SHP77 treated with DMSO at 0.1 percent for 48 hours (cell line): ENCODE measurements around the gene FAM120B.
A peak's percentile ranks its signal among the peaks of the same experiment; 100 is the strongest.

Experiments used
- DNase-seq: peaks from one replicate; lab custom pipeline; 2025; lab: John Stamatoyannopoulos, UW

Gene FAM120B

DNA sequence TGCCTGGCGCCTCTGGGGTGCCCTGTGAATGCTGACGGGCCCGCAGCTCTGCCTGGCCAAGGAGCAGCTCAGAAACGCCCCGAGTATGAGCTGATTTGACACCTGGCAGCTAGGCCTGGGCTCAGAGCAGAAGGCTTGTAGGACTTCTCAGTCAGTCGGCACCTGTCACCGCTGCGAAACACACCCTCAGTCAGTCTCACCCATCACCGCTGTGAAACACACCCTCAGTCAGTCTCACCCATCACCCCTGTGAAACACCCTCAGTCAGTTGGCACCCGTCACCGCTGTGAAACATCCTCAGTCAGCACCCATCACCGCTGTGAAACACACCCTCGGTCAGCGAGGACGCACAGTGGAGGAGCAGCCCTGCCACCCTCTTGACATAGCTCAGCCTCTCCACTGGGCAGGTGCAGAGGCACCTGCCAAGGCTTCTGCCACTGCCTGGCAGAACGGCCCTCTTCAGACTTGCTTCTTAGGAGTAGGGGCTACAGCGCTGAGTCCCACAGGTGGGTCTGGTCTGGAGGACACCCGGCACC is 137.6 kb downstream of the FAM120B start:
- peak; percentile 43 for DNase-seq

DNA sequence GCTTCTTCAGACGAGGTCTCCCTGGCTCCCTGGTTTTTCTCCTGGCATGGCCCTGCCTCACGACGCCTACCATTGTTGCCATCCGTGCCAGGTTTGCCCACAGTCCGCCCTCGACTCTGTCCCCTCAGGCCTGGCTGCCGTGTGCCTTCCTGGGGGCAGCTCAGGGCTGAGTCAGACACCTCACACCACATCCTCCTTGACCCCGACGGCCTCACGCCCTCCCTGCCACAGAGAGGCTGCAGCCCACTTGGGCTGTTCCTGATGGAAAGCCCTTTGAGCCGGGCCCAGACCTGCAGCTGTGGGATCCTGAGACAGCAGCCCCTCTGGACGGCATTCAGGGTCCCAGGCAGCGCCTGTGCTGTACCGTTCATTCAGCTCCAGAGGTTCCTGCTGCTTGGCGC is 138.3 kb downstream of the FAM120B start:
- DNase-seq: no peak

DNA sequence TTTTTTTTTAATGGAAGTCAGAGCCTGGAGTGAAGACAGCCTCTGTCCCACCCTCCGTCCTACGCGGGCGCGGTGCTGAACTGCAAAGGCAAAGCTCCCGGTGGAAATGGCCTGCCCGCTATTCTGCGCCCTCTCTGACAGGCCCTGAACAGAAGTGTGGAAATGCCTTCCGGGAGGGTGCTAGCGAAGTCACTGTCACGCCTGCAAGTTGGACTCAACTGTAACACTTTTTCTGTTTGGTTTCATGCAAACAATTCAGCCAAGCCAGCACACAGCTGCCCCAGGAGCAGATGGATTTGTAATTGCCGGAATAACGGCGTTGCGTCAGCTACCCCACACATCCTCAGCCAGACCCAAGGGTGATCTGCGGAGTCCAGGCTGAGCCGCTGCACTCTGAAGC is 138.9 kb downstream of the FAM120B start:
- DNase-seq: peak; percentile 61

DNA sequence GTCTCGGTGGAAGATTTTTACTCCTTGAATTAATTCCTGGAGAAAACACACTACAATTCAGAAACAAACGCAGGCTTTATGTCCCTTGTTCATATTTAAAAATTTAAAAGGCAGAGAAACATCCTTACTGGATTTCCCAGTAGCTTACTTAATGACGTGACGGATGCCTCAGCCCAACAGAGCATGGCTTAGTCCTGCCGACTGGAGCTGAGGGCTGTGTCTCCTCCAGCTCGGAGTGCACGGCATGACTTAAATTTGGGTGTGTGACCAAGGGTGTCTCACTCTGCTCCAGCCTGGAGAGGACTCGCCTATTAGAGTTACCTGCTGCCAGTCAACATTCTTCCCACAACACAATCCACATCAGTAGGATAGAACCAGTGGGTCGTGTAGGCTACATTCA is 139.4 kb downstream of the FAM120B start:
- no peak for DNase-seq

DNA sequence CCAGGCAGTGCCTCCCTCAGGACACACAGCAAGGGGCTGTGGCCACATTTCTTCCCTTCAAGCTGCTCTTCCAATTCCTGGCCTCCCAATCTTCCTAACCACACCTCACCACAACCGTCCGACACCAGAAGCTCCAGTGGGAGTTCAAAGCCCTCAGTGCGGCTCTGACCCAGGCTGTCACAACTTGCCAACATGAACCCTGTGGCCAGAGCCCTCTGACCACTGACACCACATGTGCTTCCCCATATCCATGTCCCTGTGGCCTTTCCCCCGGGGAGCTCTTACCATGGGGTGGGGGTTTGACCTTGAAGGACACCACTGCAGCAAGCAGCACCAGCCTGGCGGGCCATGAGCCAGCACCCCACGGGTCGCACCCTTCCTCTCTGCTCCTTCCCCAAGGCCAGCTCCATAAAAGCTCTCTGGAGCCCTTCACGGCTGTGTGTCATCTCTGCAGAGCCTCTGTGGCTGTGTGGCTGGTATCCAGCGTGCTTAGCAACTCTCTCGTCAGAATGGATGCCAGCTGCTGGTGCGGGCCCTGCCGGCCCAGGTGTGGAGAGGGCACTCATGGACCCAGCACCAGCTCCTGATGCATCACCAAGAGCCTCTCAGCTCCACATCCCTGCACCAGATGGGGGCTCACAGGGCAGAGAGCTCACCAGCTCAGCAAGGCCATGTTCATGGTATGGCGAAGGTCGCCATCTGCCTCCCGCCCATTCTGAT is 140.4 kb downstream of the FAM120B start:
- no peak for DNase-seq

DNA sequence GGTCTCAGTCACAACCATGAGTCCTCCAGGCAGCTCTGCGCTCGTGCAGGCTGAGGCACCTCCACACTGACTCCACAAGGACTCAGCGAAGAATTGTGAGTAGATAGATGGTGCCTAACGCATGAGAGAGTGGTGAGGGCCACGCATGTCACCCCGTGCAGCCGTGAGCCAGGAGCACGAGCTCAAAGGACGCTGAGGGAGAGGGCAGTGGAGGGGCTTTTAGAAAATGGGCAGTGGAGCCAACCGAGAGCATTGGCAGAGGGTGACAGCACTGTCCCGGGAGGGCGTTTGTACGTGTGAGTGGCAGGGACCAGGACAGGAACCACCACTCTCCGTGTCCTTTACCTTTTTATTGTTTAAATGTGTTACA is 141.0 kb downstream of the FAM120B start:
- no peak for DNase-seq

DNA sequence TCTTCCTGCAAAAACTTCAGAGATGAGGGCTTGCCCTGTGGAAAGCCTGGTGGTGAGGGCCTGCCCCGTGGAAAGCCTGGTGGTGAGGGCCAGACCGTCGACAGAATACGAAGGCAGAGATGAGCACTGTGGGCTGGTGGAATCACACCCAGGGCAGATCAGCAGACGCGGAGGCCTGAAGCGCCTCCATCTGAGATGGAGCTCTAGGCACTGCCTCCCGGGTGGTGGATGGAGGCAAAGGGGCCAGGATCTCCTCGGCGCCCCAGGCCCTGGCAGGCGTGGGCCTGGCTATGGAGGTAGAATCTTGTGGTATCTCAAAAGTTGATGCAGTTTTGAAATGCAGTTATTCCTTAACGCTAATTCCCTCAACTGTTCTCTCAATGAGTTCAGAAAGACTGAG is 141.8 kb downstream of the FAM120B start:
- DNase-seq: no peak

DNA sequence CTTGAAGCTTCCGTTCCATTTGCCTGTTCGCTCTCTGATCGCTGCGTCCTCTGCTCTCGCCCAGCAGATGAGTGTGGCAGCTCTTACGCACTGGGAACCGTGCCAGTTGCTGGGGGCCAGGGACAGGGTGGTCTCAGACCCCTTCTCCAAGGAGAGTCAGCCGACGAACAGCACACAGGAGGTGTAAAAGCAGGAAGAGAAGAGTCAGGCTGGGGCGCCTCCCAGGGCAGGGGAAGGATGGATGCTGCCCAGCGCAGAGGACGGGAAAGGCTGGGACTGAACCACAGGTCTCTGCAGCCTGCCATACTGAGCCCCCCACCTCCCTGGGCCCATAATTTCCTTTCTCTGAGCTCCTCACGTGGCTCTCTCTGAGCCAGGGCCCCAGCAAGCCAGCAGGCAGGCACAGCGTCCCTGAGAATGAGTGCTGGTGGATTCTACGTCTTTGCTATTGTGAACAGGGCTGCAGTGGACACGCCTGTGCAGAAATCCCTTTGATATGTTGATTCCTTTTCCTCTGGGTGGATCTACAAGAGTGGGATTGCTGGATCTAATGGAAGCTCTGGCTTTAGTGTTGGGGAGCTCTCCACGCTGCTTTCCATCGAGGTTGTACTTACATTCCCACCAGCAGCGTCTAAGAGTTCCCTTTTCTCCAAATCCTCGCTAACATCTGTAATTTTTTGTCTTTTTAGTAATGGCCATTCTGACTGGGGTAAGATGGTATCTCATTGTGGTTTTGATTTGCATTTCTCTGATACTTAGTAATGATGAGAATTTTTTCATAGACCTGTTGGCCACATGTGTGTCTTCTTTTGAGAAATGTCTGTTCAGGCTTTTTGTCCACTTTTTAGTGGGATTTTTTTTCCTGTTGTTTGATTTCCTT is 142.4 kb downstream of the FAM120B start:
- DNase-seq: no peak

DNA sequence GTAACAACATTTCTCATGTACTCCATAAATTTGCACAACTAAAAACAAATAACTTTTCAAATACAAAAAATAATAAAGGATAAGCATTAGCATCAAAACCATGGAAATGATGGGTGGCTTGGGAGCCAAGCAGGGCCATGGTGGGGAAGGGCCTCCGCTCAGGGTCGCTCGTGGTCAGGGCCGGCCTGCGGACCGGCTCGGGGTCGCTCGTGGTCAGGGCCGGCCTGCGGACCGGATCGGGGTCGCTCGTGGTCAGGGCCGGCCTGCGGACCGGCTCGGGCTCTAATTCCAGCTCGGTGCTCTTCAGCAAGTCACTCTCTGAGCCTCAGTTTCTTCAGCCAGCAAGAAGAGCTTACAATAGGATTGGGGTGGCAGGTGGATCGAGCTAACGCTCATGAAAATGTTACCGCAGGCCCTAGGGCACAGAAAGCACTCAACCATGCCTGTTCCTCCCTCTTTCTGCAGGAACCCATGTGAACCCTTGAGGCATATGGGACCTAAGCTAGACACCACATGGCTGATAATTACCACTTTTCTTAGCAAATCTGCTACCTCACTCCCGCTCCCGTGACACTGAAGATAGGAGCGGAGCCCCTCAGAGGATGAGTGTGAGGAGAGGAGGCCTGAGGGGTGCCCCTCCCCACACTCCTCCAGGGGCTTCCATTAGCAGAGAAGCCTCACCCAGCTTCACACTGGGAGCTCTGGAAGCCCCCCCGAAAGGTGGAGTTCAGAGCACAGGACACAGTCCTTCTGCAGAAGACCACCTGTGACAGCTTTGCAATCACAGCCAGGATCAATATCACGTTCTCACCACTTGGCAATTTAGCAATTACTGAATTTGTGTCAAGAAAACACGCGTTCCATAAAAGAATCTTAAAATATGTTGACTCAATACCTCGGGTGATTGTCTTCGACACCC is 143.5 kb downstream of the FAM120B start:
- DNase-seq: no peak

DNA sequence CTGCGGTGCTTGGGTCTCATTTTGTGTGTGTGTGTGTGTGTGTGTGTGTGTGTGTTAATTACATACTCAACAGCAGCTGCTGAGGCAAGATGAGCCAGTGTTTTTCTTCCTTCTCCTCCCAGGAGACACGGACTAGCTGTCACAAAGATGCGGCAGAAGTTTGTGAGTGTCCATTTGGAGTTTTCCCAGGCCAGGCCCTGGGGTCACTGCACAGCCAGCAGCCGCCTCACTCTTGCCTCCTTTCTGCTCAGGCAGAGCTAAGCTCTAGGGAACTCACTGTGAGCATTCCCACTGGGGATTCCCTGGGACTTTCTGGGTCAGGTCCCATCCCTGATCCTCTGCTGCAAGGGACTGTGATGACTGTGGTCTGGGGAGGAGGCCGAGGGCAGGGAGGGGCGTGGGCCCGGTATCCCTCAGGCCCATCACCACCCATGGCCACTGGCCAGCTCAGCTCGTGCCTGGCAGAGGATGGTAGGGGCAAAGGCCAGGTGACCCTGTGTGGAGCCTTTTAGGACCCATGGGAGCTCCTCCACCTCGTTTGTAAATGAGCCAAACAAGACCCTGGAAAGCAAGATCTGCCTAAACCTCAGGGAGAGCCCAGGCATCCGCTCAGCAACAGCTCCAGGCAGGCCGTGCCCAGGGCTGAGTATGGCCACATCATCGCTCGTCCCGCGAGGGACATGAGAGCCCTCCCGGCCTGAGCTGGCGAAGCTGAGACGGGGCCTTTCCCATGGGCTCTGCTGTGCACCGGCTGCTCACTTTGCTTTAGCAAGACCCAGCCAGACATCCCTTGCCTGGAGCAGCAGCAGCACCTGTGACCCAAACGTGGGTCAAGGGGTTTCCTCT is 144.6 kb downstream of the FAM120B start:
- DNase-seq: no peak

DNA sequence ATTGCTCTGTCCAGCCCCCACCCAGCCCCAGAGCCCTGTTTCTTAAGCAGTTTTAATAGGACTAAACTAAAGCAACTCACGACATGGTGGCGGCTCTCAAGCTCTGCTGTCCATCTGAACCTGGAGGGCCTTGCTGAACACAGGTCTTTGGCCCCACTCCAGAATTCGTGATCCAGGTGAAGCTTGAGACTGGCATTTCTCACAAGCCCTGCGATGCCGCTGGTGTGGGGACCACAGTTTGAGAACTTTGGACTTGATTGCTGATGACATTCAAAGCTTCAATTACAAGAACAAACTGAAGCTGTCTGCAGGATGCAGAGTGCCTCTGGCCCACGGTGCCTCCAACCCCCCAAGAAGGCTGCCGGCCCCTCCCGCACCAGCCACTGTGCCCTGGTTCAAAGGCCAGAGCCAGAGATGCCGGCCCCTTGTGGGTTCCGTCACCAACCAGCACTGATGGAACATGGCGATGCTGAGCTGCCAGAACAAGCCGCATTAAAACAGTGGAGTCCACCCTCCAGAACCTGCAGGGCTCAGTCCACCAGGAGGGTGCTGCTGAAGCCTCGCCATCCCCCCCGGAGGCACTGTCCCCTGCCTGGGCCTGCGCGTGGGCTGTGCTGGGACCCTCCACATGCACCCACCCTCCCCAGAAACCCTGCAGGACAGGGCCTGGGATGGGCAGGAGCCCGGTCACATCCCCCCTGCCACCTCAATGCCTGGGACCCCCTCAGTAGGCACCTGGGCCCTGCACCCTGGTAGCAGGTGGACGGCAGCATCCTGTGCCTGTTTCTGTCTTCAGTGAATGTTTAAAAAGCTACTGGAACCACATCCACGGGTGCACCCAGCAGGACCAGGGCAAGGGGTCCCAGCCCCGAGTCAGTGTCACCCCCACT is 145.4 kb downstream of the FAM120B start:
- no peak for DNase-seq

DNA sequence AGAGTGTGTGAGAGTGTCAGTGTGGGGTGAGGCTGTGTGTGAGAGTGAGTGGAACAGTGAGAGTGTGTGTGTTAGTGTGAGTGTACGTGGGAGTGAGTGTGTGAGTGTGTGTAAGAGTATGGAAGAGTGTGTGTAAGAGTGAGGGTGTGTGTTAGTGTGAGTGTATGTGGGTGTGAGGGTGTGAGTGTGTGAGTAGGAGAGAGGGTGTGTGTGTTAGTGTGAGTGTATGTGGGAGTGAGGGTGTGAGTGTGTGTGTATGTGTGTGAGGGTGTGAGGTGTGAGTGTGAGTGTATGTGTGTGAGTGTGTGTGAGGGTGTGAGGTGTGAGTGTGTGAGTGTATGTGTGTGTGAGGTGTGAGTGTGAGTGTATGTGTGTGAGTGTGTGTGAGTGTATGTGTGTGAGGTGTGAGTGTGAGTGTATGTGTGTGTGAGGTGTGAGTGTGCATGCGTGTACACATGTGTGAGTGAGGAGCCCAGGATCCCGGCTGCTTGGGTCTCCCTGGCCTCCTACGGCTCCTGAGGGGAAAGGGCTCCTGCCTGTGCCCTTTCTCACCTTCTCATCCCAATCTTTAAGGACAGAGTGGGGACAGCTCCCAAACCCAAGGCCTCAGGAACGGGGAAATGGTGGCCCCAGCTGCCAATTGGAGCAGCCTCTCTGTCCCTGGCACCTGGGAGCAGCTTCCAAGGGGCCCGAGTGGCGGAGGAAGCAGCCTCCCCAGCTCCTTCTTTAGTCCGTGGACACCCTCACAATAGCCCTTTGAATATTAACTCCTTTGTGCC is 146.4 kb downstream of the FAM120B start:
- DNase-seq: no peak

DNA sequence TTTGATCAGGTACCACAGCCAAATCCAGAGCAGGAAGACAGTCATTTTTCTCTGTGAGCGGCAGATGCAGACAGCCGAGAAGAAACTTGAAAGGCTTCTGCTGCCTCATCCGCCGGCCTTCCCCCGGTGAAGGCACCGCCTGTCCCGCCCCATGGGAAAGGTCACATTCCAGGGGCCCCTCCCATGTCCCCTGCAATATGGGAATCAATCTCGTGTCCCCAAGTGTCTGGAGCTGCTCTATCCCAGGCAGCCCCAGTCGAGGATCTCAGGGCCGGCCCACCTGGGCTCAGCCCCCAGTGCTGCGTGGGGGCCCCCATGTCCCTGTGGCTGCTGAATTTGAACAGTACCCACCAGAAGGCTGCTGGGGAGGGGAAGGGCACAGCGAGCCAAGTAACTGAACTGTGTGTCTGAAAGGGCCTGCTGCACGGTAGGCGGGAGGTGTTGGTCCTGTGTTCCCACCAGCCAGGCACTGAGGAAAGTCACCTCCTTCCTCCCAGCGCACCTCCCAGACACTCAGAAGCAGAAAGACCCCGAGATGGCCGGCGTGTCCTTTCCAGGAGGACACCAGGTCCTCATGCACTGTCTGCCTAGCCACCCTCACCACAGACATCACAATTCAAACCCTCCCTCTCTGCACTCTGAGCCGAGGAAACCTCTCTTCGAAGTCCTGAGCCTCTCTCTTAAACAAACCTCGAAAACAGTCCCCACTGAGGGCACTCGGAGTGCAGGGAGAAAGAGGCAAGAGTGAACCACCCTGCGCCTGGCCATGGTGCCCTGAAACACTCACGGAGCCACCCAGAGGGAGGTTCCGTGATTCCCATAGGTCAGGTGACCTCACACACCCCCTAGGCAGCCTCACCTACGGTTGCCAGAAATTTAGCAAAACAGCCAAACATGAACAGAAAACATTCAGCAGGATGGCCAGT is 147.3 kb downstream of the FAM120B start:
- DNase-seq: no peak

DNA sequence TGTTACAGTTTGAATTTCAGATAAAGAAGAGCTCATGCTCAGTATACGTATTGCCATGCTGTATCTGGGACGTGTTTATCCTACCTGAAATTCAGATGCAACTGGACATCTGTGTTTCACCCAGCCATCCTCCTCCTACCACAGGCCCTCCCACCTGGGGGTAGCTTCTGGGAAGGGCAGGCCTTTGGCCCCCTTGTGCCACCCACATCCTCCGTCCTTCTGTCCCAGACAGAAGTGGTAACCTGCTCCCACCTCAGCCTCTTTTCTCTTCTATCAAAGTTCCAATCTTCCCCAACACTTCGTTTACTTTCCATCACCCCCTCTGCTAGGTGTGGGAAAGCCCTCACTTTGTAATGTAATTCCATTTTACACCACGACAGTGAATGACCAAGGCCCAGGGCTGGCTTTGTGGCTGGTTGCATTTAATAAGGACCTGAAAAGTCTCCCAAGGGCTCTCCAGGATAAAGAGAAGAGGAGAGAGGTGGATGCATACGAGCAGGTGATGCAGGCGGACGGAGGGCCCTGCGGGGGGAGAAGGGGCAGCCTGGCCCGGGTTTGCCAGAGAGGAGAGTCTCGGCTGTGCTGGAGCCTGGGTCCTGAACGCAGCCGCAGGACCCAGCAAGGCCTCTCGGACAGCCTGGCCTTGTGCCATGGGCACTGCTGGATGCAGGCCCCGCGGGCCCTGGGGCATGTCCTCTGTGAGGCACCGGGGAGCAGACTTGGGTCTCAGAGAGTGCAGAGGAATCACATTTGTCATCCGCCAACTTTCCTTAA is 148.1 kb downstream of the FAM120B start:
- DNase-seq: no peak

DNA sequence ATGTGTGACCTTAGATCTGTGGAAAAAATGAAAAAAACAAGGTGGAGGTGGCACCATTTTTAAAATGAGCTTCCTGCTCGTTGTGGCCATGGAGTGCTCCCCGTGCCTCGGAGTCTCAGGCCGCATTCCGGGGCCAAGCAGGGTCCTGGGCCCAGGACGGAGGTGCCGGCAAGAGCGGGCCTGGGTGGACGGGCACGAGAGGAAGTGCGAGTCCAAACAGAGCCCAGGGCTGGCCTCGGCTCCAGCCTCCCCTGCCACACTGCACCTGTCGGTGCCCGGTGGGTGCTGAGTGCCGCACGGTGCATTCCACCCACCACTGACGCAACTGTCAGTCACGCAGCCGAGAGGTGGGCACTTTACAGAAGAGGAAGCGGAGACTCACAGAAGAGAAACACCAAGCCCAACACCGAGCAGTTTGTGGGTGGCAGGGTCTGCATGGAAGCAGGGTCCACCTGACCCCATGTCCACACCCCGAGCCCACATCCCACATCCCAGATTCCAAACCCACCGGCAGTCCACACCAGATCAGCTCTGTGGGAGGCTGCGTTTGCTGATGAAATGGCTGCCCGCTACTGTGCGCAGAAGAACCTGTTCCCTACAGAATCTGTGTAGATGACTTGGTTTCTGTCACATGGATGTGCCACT is 148.9 kb downstream of the FAM120B start:
- no peak for DNase-seq

DNA sequence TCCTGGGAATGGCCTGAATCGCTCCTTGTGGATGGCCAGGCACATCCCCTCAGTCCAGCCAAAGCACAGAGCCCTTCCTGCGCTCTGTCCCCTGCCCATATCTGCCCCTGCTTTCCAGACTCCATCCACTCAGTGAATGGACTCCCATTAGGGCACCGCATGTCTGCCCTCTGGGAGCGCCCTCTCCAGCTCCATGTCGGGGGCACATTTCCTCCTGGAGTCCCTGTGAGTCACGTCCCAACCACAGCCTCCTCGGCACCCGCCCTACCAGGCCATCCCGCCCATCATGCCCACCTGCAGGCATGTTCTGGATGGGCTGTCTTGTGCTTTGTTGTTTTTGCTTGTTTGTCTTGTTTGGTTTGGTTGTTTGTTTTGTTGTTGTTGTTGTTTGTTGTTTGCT is 149.8 kb downstream of the FAM120B start:
- no peak for DNase-seq
